ENCODE data around the gene PHACTR1.

Gene PHACTR1

DNA sequence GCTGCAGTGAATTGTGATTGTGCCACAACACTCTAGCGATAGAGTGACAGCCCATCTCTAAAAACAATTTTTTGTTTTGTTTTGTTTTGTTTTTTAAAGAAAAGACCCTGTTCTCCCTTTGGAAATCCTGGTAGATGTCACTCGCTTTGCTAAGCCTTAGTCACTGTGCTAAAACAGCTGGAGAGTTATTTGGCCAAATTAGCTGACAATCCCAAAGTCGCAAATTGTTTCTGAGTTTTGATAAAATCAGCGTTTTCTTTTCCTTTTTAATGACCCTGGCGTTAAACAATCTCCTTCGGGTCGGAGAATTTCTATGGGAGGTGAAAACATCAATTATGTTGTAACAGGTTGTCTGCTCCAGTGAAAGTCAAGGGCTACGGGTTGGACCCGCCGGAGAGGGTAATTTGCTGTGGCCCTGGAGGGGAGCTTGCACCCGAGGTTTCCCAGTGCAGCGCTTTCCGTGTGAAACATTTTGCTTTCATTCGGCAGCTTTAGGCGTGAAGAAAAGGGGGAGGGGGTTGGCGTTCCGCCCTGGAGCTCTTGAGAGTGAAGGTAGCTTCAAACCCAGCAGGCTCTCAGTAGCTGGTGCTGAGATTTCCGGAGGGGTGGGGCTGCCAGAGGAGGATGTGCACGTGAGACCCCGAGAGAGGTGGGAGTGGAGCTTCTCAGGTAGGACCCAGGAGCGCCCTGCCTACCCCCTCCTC is 296.6 kb downstream of the PHACTR1 start:
- TF ChIP-seq, protein P1, sequence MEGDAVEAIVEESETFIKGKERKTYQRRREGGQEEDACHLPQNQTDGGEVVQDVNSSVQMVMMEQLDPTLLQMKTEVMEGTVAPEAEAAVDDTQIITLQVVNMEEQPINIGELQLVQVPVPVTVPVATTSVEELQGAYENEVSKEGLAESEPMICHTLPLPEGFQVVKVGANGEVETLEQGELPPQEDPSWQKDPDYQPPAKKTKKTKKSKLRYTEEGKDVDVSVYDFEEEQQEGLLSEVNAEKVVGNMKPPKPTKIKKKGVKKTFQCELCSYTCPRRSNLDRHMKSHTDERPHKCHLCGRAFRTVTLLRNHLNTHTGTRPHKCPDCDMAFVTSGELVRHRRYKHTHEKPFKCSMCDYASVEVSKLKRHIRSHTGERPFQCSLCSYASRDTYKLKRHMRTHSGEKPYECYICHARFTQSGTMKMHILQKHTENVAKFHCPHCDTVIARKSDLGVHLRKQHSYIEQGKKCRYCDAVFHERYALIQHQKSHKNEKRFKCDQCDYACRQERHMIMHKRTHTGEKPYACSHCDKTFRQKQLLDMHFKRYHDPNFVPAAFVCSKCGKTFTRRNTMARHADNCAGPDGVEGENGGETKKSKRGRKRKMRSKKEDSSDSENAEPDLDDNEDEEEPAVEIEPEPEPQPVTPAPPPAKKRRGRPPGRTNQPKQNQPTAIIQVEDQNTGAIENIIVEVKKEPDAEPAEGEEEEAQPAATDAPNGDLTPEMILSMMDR (IDR thresholded peaks at IDR 0.05; ENCODE audit: low read depth, low read length, missing control alignments) = no peak
- H3K4me3 ChIP-seq (replicated peaks; ENCODE audit: low read depth, low read length) = peak overlapping the region; percentile 47
- no peak for DNase-seq (ENCODE audit: extremely low read depth, low read depth)

GRCh38 chr6:13013681-13014503 is 297.3 kb downstream of the PHACTR1 start:
- peak overlapping the region; percentile 47 for H3K4me3 ChIP-seq (replicated peaks; ENCODE audit: low read depth, low read length)
- no peak for DNase-seq (ENCODE audit: extremely low read depth, low read depth)
- TF ChIP-seq, protein P1 (IDR thresholded peaks at IDR 0.05; ENCODE audit: low read depth, low read length, missing control alignments) = no peak

DNA sequence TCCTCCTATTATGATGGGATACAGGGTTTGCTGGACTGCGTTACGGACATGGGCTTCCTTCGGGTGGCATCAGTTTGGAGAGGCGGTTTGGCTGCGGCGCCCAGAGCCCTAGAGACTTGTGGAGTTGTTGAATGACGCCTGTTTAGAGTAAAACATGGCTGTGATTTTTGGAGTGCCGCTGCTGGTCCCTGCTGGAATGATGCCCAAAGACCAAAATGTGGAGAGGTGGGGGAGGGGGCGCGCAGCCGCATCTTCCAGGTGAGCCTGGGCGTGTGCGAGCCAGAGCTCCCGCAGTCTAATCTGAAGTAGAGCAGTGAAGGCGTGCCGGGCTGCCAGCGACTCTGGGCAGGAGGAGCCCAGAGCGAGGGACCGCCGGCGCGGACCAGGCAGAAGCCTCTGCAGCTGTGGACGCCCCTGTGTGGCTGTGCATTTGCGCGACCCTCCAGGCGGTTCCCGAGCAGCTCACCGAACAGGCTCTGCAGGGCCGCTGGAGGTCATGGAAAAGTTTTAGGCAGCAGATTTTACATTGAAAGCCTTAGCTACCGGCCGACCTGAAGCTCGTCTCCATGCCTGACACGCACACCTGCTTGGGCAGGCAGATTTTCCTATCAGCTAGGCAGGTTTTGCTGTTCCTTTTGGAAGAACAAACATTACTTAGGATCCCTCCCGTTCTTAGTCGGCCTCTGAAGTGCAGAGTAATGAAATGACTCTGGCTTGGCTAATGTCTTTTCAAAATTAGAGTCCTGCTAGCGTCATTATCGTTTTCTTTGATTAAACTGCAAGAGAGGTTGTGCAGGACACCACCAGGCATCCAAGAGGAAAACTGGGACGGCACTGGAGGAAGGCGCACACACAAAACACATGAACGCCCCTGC is 298.2 kb downstream of the PHACTR1 start:
- TF ChIP-seq, protein P1 (IDR thresholded peaks at IDR 0.05; ENCODE audit: low read depth, low read length, missing control alignments) = no peak
- no peak overlapping the region for H3K4me3 ChIP-seq (replicated peaks; ENCODE audit: low read depth, low read length)
- DNase-seq (ENCODE audit: extremely low read depth, low read depth) = no peak

- no peak for DNase-seq (ENCODE audit: extremely low read depth, low read depth)
- H3K4me3 ChIP-seq (replicated peaks; ENCODE audit: low read depth, low read length) = no peak overlapping the region
- TF ChIP-seq, protein P1 (IDR thresholded peaks at IDR 0.05; ENCODE audit: low read depth, low read length, missing control alignments) = no peak
Observed at GRCh38 chr6:13015379-13015681, 298.8 kb downstream of the PHACTR1 start.

GRCh38 chr6:13024616-13025015 is 308.0 kb downstream of the PHACTR1 start:
- no peak for DNase-seq (ENCODE audit: extremely low read depth, low read depth)
- TF ChIP-seq, protein P1 (IDR thresholded peaks at IDR 0.05; ENCODE audit: low read depth, low read length, missing control alignments) = no peak
- no peak overlapping the region for H3K4me3 ChIP-seq (replicated peaks; ENCODE audit: low read depth, low read length)

GRCh38 chr6:13025893-13026499 is 309.4 kb downstream of the PHACTR1 start:
- TF ChIP-seq, protein P1 (IDR thresholded peaks at IDR 0.05; ENCODE audit: low read depth, low read length, missing control alignments) = no peak
- DNase-seq (ENCODE audit: extremely low read depth, low read depth) = no peak
- H3K4me3 ChIP-seq (replicated peaks; ENCODE audit: low read depth, low read length) = no peak overlapping the region
